AG09319 (cell line): ENCODE measurements around the gene ZBTB20.

Experiments
- DNase-seq: peaks from one replicate; pipeline ENCODE4 v3.0.0-alpha.2; 2010; ENCODE audit warnings: low read depth; ENCODE audit errors: extremely low read depth
- CTCF ChIP-seq: IDR thresholded peaks from 2 replicates; pipeline ENCODE4 v1.5.1; 2011; ENCODE audit warnings: low read depth, mild to moderate bottlenecking, inconsistent platforms, low read length, moderate library complexity

Gene ZBTB20

GRCh38 chr3:114351822-114352145 lies 795.3 kb downstream of the ZBTB20 start:
- DNase-seq, result no peak
- TF ChIP-seq CTCF, result no peak

GRCh38 chr3:114351123-114351821 lies 795.8 kb downstream of the ZBTB20 start:
- TF ChIP-seq CTCF, result no peak
- DNase-seq, result no peak

- DNase-seq, result no peak
Measured at GRCh38 chr3:114350690-114351089, 796.4 kb downstream of the ZBTB20 start.

GRCh38 chr3:114350271-114350670 lies 796.8 kb downstream of the ZBTB20 start:
- no peak for TF ChIP-seq CTCF
- DNase-seq, result no peak

More at GRCh38 chr3:114350690-114351089, 796.4 kb downstream of the ZBTB20 start:
- no peak for TF ChIP-seq CTCF

GRCh38 chr3:114344492-114344891 lies 802.6 kb downstream of the ZBTB20 start:
- TF ChIP-seq CTCF, result no peak
- DNase-seq, result no peak

GRCh38 chr3:114338651-114339357 lies 808.3 kb downstream of the ZBTB20 start:
- DNase-seq, result no peak

More at GRCh38 chr3:114338651-114339357, 808.3 kb downstream of the ZBTB20 start:
- TF ChIP-seq CTCF, result no peak
